SU-DHL-6 (cell line): ENCODE data around the gene KCNK3.

Experiments
- H2AFZ ChIP-seq: fragments of 200-600 bp; sonication (generic); 2 replicates; pipeline ENCODE4 v1.6.1; 2014; ENCODE audit warnings: low read depth, mild to moderate bottlenecking, moderate library complexity, mixed read lengths, antibody characterized with exemption, low read length; ENCODE audit not compliant: severe bottlenecking
- H3F3A ChIP-seq: fragments of 200-600 bp; shearing (Covaris generic); 2 replicates; pipeline ENCODE4 v1.6.0; 2016; ENCODE audit warnings: antibody characterized with exemption, mild to moderate bottlenecking; ENCODE audit not compliant: insufficient read depth
- H3K27ac ChIP-seq: fragments of 200-600 bp; sonication (generic); 2 replicates; pipeline ENCODE4 v1.5.1; 2016; ENCODE audit warnings: low read depth, mild to moderate bottlenecking, low read length, moderate library complexity, mixed read lengths
- H3K27me3 ChIP-seq: fragments of 200-600 bp; sonication (generic), shearing (Covaris generic); 2 replicates; pipeline ENCODE4 v1.6.0; 2014; ENCODE audit warnings: mild to moderate bottlenecking, low read length
- H3K36me3 ChIP-seq: fragments of 200-600 bp; sonication (generic); 2 replicates; pipeline ENCODE4 v1.6.1; 2014; ENCODE audit warnings: mild to moderate bottlenecking, low read length, mixed read lengths
- H3K4me2 ChIP-seq: fragments of 300-600, 200-600 bp; shearing (Covaris generic), sonication (generic); 2 replicates; pipeline ENCODE4 v1.6.0; 2014; ENCODE audit warnings: low read length, low read depth, mild to moderate bottlenecking; ENCODE audit not compliant: poor library complexity, severe bottlenecking
- H3K4me3 ChIP-seq: fragments of 200-600 bp; sonication (generic); 2 replicates; pipeline ENCODE4 v1.5.1; 2014; ENCODE audit warnings: antibody characterized with exemption, low read length, mild to moderate bottlenecking, mixed read lengths; ENCODE audit not compliant: insufficient read depth, poor library complexity, severe bottlenecking
- H3K79me2 ChIP-seq: fragments of 200-600 bp; sonication (generic); 2 replicates; pipeline ENCODE4 v1.6.1; 2014; ENCODE audit warnings: mild to moderate bottlenecking, low read length, moderate library complexity; ENCODE audit not compliant: insufficient read depth
- H3K9ac ChIP-seq: fragments of 200-600 bp; sonication (generic); 2 replicates; pipeline ENCODE4 v1.7.0; 2014; ENCODE audit warnings: mild to moderate bottlenecking, low read length
- H3K9me2 ChIP-seq: fragments of 200-600 bp; sonication (generic); replicated peaks from 2 replicates; pipeline ENCODE4 v1.6.1; 2014; ENCODE audit warnings: low read length; ENCODE audit not compliant: insufficient read depth
- H3K9me3 ChIP-seq: fragments of 200-600 bp; sonication (generic); 2 replicates; pipeline ENCODE4 v1.6.1; 2014; ENCODE audit warnings: low read length, mixed read lengths; ENCODE audit not compliant: insufficient read depth
- H4K20me1 ChIP-seq: fragments of 200-600 bp; sonication (generic); 2 replicates; pipeline ENCODE4 v1.6.1; 2014; ENCODE audit warnings: low read depth, mild to moderate bottlenecking, antibody characterized with exemption, low read length, moderate library complexity, mixed read lengths
- CTCF ChIP-seq: fragments of 200-600 bp; sonication (generic); IDR thresholded peaks from one replicate; pipeline ENCODE4 v1.5.1; 2017; ENCODE audit warnings: antibody characterized with exemption, mild to moderate bottlenecking, low read length, moderate library complexity; ENCODE audit not compliant: insufficient read depth, poor library complexity, severe bottlenecking
- EZH2phosphoT487 ChIP-seq: fragments of 200-600 bp; sonication (generic), shearing (Covaris generic); conservative IDR thresholded peaks from 2 replicates; pipeline ENCODE4 v1.6.1; 2018; ENCODE audit warnings: mild to moderate bottlenecking, antibody characterized with exemption, low read length, moderate library complexity, mixed read lengths

KCNK3 gene

GRCh38 chr2:26687801-26688200 lies 4.7 kb upstream of the KCNK3 start:
- H3K9me2 ChIP-seq, result no peaks in the 10 kb centered on the region
- H3K9ac ChIP-seq, result no peak overlapping the region
- no peaks in the 10 kb centered on the region for H4K20me1 ChIP-seq
- H2AFZ ChIP-seq, result no peak overlapping the region
- no peaks in the 10 kb centered on the region for H3K9me3 ChIP-seq
- no peak overlapping the region for H3K4me3 ChIP-seq
- H3K36me3 ChIP-seq, result no peaks in the 10 kb centered on the region
- no peak for TF ChIP-seq CTCF
- no peak for TF ChIP-seq EZH2phosphoT487
- no peaks in the 10 kb centered on the region for H3K27me3 ChIP-seq
- H3K4me2 ChIP-seq, result no peak overlapping the region
- no peaks in the 10 kb centered on the region for H3F3A ChIP-seq
- no peak overlapping the region for H3K27ac ChIP-seq
- H3K79me2 ChIP-seq, result no peaks in the 10 kb centered on the region

DNA sequence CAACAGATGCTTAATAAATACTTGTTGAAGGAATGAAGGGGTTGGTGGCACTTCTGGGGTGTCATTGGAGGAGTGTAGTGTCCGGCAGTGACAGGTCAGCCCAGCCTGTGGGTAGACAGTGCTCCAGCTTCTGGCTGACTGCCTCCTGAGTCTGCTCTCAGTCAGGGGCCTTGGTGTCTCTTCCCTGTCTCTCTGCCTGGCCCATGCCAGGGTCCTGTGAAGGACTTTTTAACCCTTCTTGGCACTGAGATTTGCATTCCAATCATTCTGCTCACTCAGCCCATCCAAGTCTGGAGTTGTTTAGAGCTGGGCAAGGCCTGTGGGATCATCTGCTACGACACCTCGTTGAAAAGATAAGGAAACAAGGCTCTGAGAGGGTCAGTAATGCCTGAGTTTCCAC lies 1.4 kb upstream of the KCNK3 start:
- no peak overlapping the region for H3K27ac ChIP-seq
- H3K9ac ChIP-seq, result no peak overlapping the region
- no peaks in the 10 kb centered on the region for H3K9me3 ChIP-seq
- no peaks in the 10 kb centered on the region for H3K79me2 ChIP-seq
- no peaks in the 10 kb centered on the region for H4K20me1 ChIP-seq
- TF ChIP-seq CTCF (no peak), EZH2phosphoT487 (no peak)
- H3K27me3 ChIP-seq, result no peaks in the 10 kb centered on the region
- no peaks in the 10 kb centered on the region for H3K9me2 ChIP-seq
- H3K4me2 ChIP-seq, result no peak overlapping the region
- H2AFZ ChIP-seq, result no peak overlapping the region
- no peaks in the 10 kb centered on the region for H3F3A ChIP-seq
- H3K4me3 ChIP-seq, result no peak overlapping the region
- no peaks in the 10 kb centered on the region for H3K36me3 ChIP-seq

DNA sequence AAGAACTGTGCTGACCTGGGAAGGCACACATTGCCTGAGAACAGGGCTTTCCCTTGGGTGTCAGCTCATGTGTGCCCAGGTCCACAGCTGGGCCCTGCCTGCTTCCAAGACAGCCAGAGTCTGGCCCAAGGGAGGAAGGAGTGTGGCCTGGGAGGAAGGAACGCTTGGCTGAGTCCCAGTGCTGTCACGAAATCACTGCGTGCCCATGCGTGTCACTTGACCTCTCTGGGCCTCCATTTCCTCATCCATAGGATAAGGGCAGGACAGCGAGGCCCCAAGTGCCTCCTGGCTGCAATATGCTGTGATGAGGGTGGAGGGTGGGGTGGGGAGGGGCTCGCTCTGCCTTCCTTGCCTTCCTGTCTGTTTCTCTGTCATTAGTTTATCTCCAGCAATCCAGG lies 642 bp upstream of the KCNK3 start:
- H3K4me2 ChIP-seq, result no peak overlapping the region

More for the DNA sequence above, 642 bp upstream of the KCNK3 start:
- Histone ChIP-seq H3K9ac (no peak overlapping the region), H3K27me3 (no peaks in the 10 kb centered on the region), H3K27ac (no peak overlapping the region), H3K4me3 (no peak overlapping the region), H3K9me3 (no peaks in the 10 kb centered on the region), H3K9me2 (no peaks in the 10 kb centered on the region), H3F3A (no peaks in the 10 kb centered on the region), H3K79me2 (no peaks in the 10 kb centered on the region), H3K36me3 (no peaks in the 10 kb centered on the region), H2AFZ (no peak overlapping the region), H4K20me1 (no peaks in the 10 kb centered on the region)
- TF ChIP-seq CTCF (no peak), EZH2phosphoT487 (no peak)
